Peyer's patch (tissue), 4 donors: Measurements from ENCODE around the gene SMARCC2.

Source experiments
- CTCF ChIP-seq, 6 experiments: fragments of 450-650 bp in 4 of 6; fragments of 200-600 bp in 2 of 6; sonication (generic) in 1 of 6; IDR thresholded peaks; one replicate each; pipeline ENCODE4 v1.5.1; 2017 to 2019; ENCODE audit warnings: antibody characterized with exemption in 6 of 6, mild to moderate bottlenecking in 3 of 6, moderate library complexity in 1 of 6
- POLR2A ChIP-seq, 2 donors: fragments of 450-650 bp; IDR thresholded peaks; one replicate each; pipeline ENCODE4 v1.5.1; 2017; ENCODE audit warnings: antibody characterized with exemption in 2 of 2, mild to moderate bottlenecking in 2 of 2, moderate library complexity in 2 of 2

- no peak for TF ChIP-seq POLR2A (IDR thresholded peaks at IDR 0.05)
- no peak for TF ChIP-seq CTCF (IDR thresholded peaks at IDR 0.05)
These were observed 75.2 kb downstream of the SMARCC2 start for GRCh38 chr12:56114084-56114483.
